Measurements from ENCODE around the gene MSH4. TPM values are rescaled to one million over a fixed set of nuclear protein-coding genes. Genes with fewer than 3 reads are reported as not detected.
"Not testable (repeated sequence)": the region's sequence is repeated elsewhere in the genome, so short reads cannot be mapped to it uniquely, and the experiment has no call there.

Gene MSH4
- total RNA-seq, 2 donors from 2014 or later = 0.13 to 0.46 TPM

- TF ChIP-seq, protein P1, sequence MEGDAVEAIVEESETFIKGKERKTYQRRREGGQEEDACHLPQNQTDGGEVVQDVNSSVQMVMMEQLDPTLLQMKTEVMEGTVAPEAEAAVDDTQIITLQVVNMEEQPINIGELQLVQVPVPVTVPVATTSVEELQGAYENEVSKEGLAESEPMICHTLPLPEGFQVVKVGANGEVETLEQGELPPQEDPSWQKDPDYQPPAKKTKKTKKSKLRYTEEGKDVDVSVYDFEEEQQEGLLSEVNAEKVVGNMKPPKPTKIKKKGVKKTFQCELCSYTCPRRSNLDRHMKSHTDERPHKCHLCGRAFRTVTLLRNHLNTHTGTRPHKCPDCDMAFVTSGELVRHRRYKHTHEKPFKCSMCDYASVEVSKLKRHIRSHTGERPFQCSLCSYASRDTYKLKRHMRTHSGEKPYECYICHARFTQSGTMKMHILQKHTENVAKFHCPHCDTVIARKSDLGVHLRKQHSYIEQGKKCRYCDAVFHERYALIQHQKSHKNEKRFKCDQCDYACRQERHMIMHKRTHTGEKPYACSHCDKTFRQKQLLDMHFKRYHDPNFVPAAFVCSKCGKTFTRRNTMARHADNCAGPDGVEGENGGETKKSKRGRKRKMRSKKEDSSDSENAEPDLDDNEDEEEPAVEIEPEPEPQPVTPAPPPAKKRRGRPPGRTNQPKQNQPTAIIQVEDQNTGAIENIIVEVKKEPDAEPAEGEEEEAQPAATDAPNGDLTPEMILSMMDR (conservative IDR thresholded peaks at IDR 0.05) = no peak
- Histone ChIP-seq H3K9ac (ENCODE audit: extremely low read depth, low read length, poor library complexity, severe bottlenecking) (no peak overlapping the region), H3K4me1 (ENCODE audit: control insufficient read depth, insufficient read depth, low read length) (no peaks in the 10 kb centered on the region), H3K36me3 (ENCODE audit: control insufficient read depth, insufficient read depth, low read length) (no peaks in the 10 kb centered on the region), H3K27me3 (ENCODE audit: control insufficient read depth, insufficient read depth, low read length, poor library complexity, severe bottlenecking) (no peaks in the 10 kb centered on the region), H3K4me3 (ENCODE audit: low read length) (no peak overlapping the region), H3K27ac (ENCODE audit: low read depth, low read length) (no peak overlapping the region), H3K9me3 (ENCODE audit: control insufficient read depth, low read length) (peaks cover 4% of the 10 kb centered on the region)
- H3K27me3 Mint-ChIP-seq (ENCODE audit: insufficient read depth) = no peaks in the 10 kb centered on the region
- peaks cover 9% of the 10 kb centered on the region for H3K9me3 Mint-ChIP-seq
- no peak overlapping the region for H3K4me3 Mint-ChIP-seq
- no peak overlapping the region for H3K27ac Mint-ChIP-seq
- 81 to 87% methylated on average over 1 to 2 of the region's 3 CpGs for WGBS, 2 experiments (ENCODE audit: insufficient coverage in 1 of 2, insufficient read length in 1 of 2)
- no peak for DNase-seq
- H3K4me1 Mint-ChIP-seq = peaks cover 2% of the 10 kb centered on the region
- no peaks in the 10 kb centered on the region for H3K36me3 Mint-ChIP-seq (ENCODE audit: low read depth)
Measured at GRCh38 chr1:75771978-75772377, 24.7 kb upstream of the MSH4 start.

GRCh38 chr1:75777812-75778211 is 18.9 kb upstream of the MSH4 start:
- not testable (repeated sequence) for H3K9me3 ChIP-seq (ENCODE audit: control insufficient read depth, low read length); H3K9ac ChIP-seq (ENCODE audit: extremely low read depth, low read length, poor library complexity, severe bottlenecking); H3K4me3 Mint-ChIP-seq; H3K36me3 ChIP-seq (ENCODE audit: control insufficient read depth, insufficient read depth, low read length); H3K36me3 Mint-ChIP-seq (ENCODE audit: low read depth); H3K4me1 Mint-ChIP-seq; H3K27me3 ChIP-seq (ENCODE audit: control insufficient read depth, insufficient read depth, low read length, poor library complexity, severe bottlenecking); H3K4me3 ChIP-seq (ENCODE audit: low read length); H3K27ac Mint-ChIP-seq; H3K27ac ChIP-seq (ENCODE audit: low read depth, low read length); DNase-seq; H3K4me1 ChIP-seq (ENCODE audit: control insufficient read depth, insufficient read depth, low read length)
- 80 to 94% methylated on average over 1 to 4 of the region's 4 CpGs for WGBS, 2 experiments (ENCODE audit: insufficient coverage in 1 of 2, insufficient read length in 1 of 2)
- Mint-ChIP-seq H3K9me3 (peaks cover 31% of the 10 kb centered on the region), H3K27me3 (ENCODE audit: insufficient read depth) (peaks cover 16% of the 10 kb centered on the region)

DNA sequence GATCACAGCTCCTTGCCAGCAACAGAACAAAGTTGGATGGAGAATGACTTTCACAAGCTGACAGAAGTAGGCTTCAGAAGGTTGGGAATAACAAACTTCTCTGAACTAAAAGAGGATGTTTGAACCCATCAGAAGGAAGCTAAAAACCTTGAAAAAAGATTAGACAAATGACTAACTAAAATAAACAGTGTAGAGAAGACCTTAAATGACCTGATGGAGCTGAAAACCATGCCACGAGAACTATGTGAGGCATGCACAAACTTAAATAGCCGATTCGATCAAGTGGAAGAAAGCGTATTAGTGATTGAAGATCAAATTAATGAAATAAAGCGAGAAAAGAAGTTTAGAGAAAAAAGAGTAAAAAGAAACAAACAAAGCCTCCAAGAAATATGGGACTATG is 18.0 kb upstream of the MSH4 start:
- DNase-seq = not testable (repeated sequence)
- WGBS, 2 experiments (ENCODE audit: insufficient coverage in 1 of 2, insufficient read length in 1 of 2) = 96 to 98% methylated on average over 5 of the region's 5 CpGs

DNA sequence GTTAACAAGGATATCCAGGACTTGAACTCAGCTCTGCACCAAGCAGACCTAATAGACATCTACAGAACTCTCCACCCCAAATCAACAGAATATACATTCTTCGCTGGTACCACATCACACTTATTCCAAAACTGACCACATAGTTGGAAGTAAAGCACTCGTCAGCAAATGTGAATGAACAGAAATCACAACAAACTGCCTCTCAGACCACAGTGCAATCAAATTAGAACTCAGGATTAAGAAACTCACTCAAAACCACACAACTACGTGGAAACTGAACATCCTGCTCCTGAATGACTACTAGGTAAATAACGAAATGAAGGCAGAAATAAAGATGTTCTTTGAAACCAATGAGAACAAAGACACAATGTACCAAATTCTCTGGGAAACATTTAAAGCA is 16.5 kb upstream of the MSH4 start:
- not testable (repeated sequence) for H3K36me3 Mint-ChIP-seq (ENCODE audit: low read depth); H3K4me3 ChIP-seq (ENCODE audit: low read length); H3K36me3 ChIP-seq (ENCODE audit: control insufficient read depth, insufficient read depth, low read length); H3K4me3 Mint-ChIP-seq; H3K27ac Mint-ChIP-seq; DNase-seq; H3K9ac ChIP-seq (ENCODE audit: extremely low read depth, low read length, poor library complexity, severe bottlenecking); H3K4me1 ChIP-seq (ENCODE audit: control insufficient read depth, insufficient read depth, low read length); H3K27ac ChIP-seq (ENCODE audit: low read depth, low read length); H3K4me1 Mint-ChIP-seq; H3K27me3 ChIP-seq (ENCODE audit: control insufficient read depth, insufficient read depth, low read length, poor library complexity, severe bottlenecking); H3K9me3 ChIP-seq (ENCODE audit: control insufficient read depth, low read length)
- WGBS, 2 experiments (ENCODE audit: insufficient coverage in 1 of 2, insufficient read length in 1 of 2) = 75 to 86% methylated on average over 1 to 4 of the region's 4 CpGs
- H3K27me3 Mint-ChIP-seq (ENCODE audit: insufficient read depth) = peaks cover 16% of the 10 kb centered on the region
- H3K9me3 Mint-ChIP-seq = peaks cover 29% of the 10 kb centered on the region

More for the DNA sequence above, 18.0 kb upstream of the MSH4 start:
- H3K4me1 ChIP-seq (ENCODE audit: control insufficient read depth, insufficient read depth, low read length); H3K27ac ChIP-seq (ENCODE audit: low read depth, low read length); H3K9ac ChIP-seq (ENCODE audit: extremely low read depth, low read length, poor library complexity, severe bottlenecking); H3K36me3 ChIP-seq (ENCODE audit: control insufficient read depth, insufficient read depth, low read length); H3K4me1 Mint-ChIP-seq; H3K9me3 ChIP-seq (ENCODE audit: control insufficient read depth, low read length); H3K36me3 Mint-ChIP-seq (ENCODE audit: low read depth); H3K4me3 Mint-ChIP-seq; H3K4me3 ChIP-seq (ENCODE audit: low read length); H3K27ac Mint-ChIP-seq; H3K27me3 ChIP-seq (ENCODE audit: control insufficient read depth, insufficient read depth, low read length, poor library complexity, severe bottlenecking): not testable (repeated sequence)
- Mint-ChIP-seq H3K9me3 (peaks cover 30% of the 10 kb centered on the region), H3K27me3 (ENCODE audit: insufficient read depth) (peaks cover 16% of the 10 kb centered on the region)

DNA sequence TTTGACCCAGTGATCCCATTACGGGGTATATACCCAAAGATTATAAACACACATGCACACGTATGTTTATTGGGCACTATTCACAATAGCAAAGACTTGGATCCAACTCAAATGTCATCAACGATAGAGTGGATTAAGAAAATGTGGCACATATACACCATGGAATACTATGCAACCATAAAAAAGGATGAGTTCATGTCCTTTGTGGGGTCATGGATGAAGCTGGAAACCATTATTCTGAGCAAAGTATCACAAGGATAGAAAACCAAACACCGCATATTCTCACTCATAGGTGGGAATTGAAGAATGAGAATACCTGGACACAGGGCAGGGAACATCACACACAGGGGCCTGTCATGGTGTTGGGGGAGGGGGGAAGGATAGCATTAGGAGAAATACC is 12.8 kb upstream of the MSH4 start:
- Mint-ChIP-seq H3K27me3 (ENCODE audit: insufficient read depth) (peaks cover 16% of the 10 kb centered on the region), H3K4me1 (peaks cover 16% of the 10 kb centered on the region), H3K36me3 (ENCODE audit: low read depth) (peaks cover 18% of the 10 kb centered on the region)
- H3K4me3 ChIP-seq (ENCODE audit: low read length); H3K9ac ChIP-seq (ENCODE audit: extremely low read depth, low read length, poor library complexity, severe bottlenecking); H3K9me3 Mint-ChIP-seq; H3K27ac Mint-ChIP-seq; H3K4me3 Mint-ChIP-seq; H3K4me1 ChIP-seq (ENCODE audit: control insufficient read depth, insufficient read depth, low read length); H3K27ac ChIP-seq (ENCODE audit: low read depth, low read length); H3K27me3 ChIP-seq (ENCODE audit: control insufficient read depth, insufficient read depth, low read length, poor library complexity, severe bottlenecking); H3K9me3 ChIP-seq (ENCODE audit: control insufficient read depth, low read length); DNase-seq: not testable (repeated sequence)
- peaks cover 18% of the 10 kb centered on the region for H3K36me3 ChIP-seq (ENCODE audit: control insufficient read depth, insufficient read depth, low read length)
- WGBS, 2 experiments (ENCODE audit: insufficient coverage in 1 of 2, insufficient read length in 1 of 2) = 80 to 95% methylated on average over 2 to 4 of the region's 4 CpGs
